GM21367 (cell line): ENCODE results near the gene BLOC1S6.

Experiments used
- ATAC-seq: cut with Tn5 transposase; IDR thresholded peaks from one replicate; pipeline ENCODE4 v1.9.1; 2021; ENCODE audit not compliant: unreplicated experiment

BLOC1S6 gene

GRCh38 chr15:45587095-45587862 lies at the start of gene BLOC1S6:
Gene BLOC1S6, plus strand, starts transcription at chr15:45587379. Its CDS starts 65 bp downstream, at chr15:45587444.
- peak; percentile 73 for ATAC-seq

GRCh38 chr15:45539680-45540079 lies 47.5 kb upstream of the BLOC1S6 start:
- no peak for ATAC-seq

- ATAC-seq = no peak
Measured at GRCh38 chr15:45540531-45540930, 46.6 kb upstream of the BLOC1S6 start.

GRCh38 chr15:45543051-45543450 lies 44.1 kb upstream of the BLOC1S6 start:
- ATAC-seq = no peak

GRCh38 chr15:45544266-45545023 lies 42.7 kb upstream of the BLOC1S6 start:
- ATAC-seq = no peak

GRCh38 chr15:45546789-45547188 lies 40.4 kb upstream of the BLOC1S6 start:
- no peak for ATAC-seq

- ATAC-seq = no peak
Measured at GRCh38 chr15:45548753-45549520, 38.2 kb upstream of the BLOC1S6 start.

GRCh38 chr15:45549541-45550220 lies 37.5 kb upstream of the BLOC1S6 start:
- no peak for ATAC-seq

GRCh38 chr15:45550436-45550835 lies 36.7 kb upstream of the BLOC1S6 start:
- no peak for ATAC-seq

- ATAC-seq = no peak
Measured at GRCh38 chr15:45551676-45552075, 35.5 kb upstream of the BLOC1S6 start.

- ATAC-seq = no peak
Measured at GRCh38 chr15:45555934-45556608, 31.1 kb upstream of the BLOC1S6 start.

- ATAC-seq = no peak
Measured at GRCh38 chr15:45572617-45573016, 14.6 kb upstream of the BLOC1S6 start.

- no peak for ATAC-seq
Measured at GRCh38 chr15:45573961-45574629, 13.1 kb upstream of the BLOC1S6 start.

GRCh38 chr15:45581919-45582318 lies 5.3 kb upstream of the BLOC1S6 start:
- no peak for ATAC-seq

- ATAC-seq = no peak
Measured at GRCh38 chr15:45583731-45584639, 3.2 kb upstream of the BLOC1S6 start.

- no peak for ATAC-seq
Measured at GRCh38 chr15:45585069-45585791, 1.9 kb upstream of the BLOC1S6 start.

- ATAC-seq = no peak
Measured at GRCh38 chr15:45586125-45586524, 1.1 kb upstream of the BLOC1S6 start.

- ATAC-seq = no peak
Measured at GRCh38 chr15:45586601-45587094, 531 bp upstream of the BLOC1S6 start.
